GM23338 (cell line): ENCODE data around the gene GSTM5. TPM values are rescaled to one million over a fixed set of nuclear protein-coding genes. Genes with fewer than 3 reads are reported as not detected.

Experiments
- ATAC-seq: fragments of 200-7000 bp; cut with Tn5 transposase; 3 replicates; pipeline ENCODE4 v1.9.1; 2020
- DNase-seq: peaks from one replicate; pipeline ENCODE4 v3.0.0-alpha.2; 2015; ENCODE audit warnings: low spot score
- H2AFZ ChIP-seq: fragments of 200-600 bp; sonication (generic); 2 replicates; pipeline ENCODE4 v1.8.0; 2016; ENCODE audit warnings: antibody characterized with exemption, mild to moderate bottlenecking, moderate library complexity
- H3F3A ChIP-seq: fragments of 200-600 bp; sonication (generic); replicated peaks from 2 replicates; pipeline ENCODE4 v1.8.0; 2017; ENCODE audit warnings: antibody characterized with exemption, mixed run types, low read depth
- H3K27ac ChIP-seq: fragments of 200-600 bp; sonication (generic); 2 replicates; pipeline ENCODE4 v1.6.1; 2016; ENCODE audit warnings: low read depth
- H3K27me3 ChIP-seq: fragments of 200-600 bp; sonication (generic); 2 replicates; pipeline ENCODE4 v1.8.0; 2016; ENCODE audit warnings: mild to moderate bottlenecking, mixed run types, moderate library complexity; ENCODE audit not compliant: insufficient read depth
- H3K36me3 ChIP-seq: fragments of 200-600 bp; sonication (generic); 2 replicates; pipeline ENCODE4 v1.8.0; 2016; ENCODE audit warnings: mild to moderate bottlenecking; ENCODE audit not compliant: insufficient read depth
- H3K4me1 ChIP-seq: fragments of 200-600 bp; sonication (generic); 2 replicates; pipeline ENCODE4 v1.8.0; 2016; ENCODE audit warnings: mild to moderate bottlenecking, moderate library complexity; ENCODE audit not compliant: insufficient read depth
- H3K4me2 ChIP-seq: fragments of 200-600 bp; sonication (generic); 2 replicates; pipeline ENCODE4 v1.7.1; 2017; ENCODE audit warnings: mixed run types
- H3K4me3 ChIP-seq: fragments of 200-600 bp; sonication (generic); 2 replicates; pipeline ENCODE4 v1.6.1; 2016; ENCODE audit warnings: mixed run types
- H3K79me2 ChIP-seq: fragments of 200-600 bp; sonication (generic); replicated peaks from 2 replicates; pipeline ENCODE4 v1.8.0; 2017; ENCODE audit warnings: mild to moderate bottlenecking; ENCODE audit not compliant: insufficient read depth
- H3K9me2 ChIP-seq: fragments of 200-600 bp; sonication (generic); 2 replicates; pipeline ENCODE4 v1.8.0; 2017; ENCODE audit not compliant: insufficient read depth
- H4K20me1 ChIP-seq: fragments of 200-600 bp; sonication (generic); replicated peaks from 2 replicates; pipeline ENCODE4 v1.8.0; 2017; ENCODE audit warnings: mild to moderate bottlenecking; ENCODE audit not compliant: insufficient read depth
- H3K27ac Mint-ChIP-seq: 2 replicates; pipeline ENCODE4 v1.8.0; 2020; ENCODE audit warnings: inconsistent platforms, mild to moderate bottlenecking, moderate library complexity, mixed read lengths
- H3K27me3 Mint-ChIP-seq: 3 replicates; pipeline ENCODE4 v1.8.0; 2022; ENCODE audit warnings: low read depth, mild to moderate bottlenecking, moderate library complexity, mixed read lengths, inconsistent platforms; ENCODE audit not compliant: insufficient read depth, poor library complexity
- H3K36me3 Mint-ChIP-seq: 3 replicates; pipeline ENCODE4 v1.8.0; 2021; ENCODE audit warnings: low read depth, mild to moderate bottlenecking, inconsistent platforms, moderate library complexity, mixed read lengths
- H3K4me1 Mint-ChIP-seq: 3 replicates; pipeline ENCODE4 v1.8.0; 2020; ENCODE audit warnings: mild to moderate bottlenecking, inconsistent platforms, mixed read lengths
- H3K4me3 Mint-ChIP-seq: 3 replicates; pipeline ENCODE4 v1.8.0; 2021; ENCODE audit warnings: moderate library complexity, mild to moderate bottlenecking, inconsistent platforms, mixed read lengths
- H3K9me3 Mint-ChIP-seq: 3 replicates; pipeline ENCODE4 v1.8.0; 2020; ENCODE audit warnings: moderate library complexity, mild to moderate bottlenecking, inconsistent platforms, mixed read lengths
- CREB1 ChIP-seq: fragments of 250-450 bp; sonication (Bioruptor Pico); IDR thresholded peaks from 2 replicates; pipeline ENCODE4 v1.5.0; 2020; ENCODE audit warnings: low read depth, mild to moderate bottlenecking, moderate library complexity
- EZH2phosphoT487 ChIP-seq: fragments of 200-600 bp; sonication (generic); IDR thresholded peaks from one replicate; pipeline ENCODE4 v1.8.1; 2018; ENCODE audit warnings: antibody characterized with exemption; ENCODE audit not compliant: unreplicated experiment
- JUNB ChIP-seq: IDR thresholded peaks from one replicate; pipeline ENCODE4 v1.6.1; 2016; ENCODE audit warnings: antibody characterized with exemption; ENCODE audit not compliant: unreplicated experiment
- NANOG ChIP-seq: IDR thresholded peaks from 2 replicates; pipeline ENCODE4 v1.6.1; 2016; ENCODE audit warnings: antibody characterized with exemption, borderline replicate concordance
- ZNF331 ChIP-seq: fragments of 250-450 bp; sonication (Bioruptor Pico); IDR thresholded peaks from 2 replicates; pipeline ENCODE4 v1.5.0; 2020; ENCODE audit warnings: low read depth, mild to moderate bottlenecking, moderate library complexity
- polyA plus RNA-seq: library from polyadenylated mRNA; unstranded; fragments of >200 nt; fragmentation: Nextera tagmentation; extraction: Ambion mirVana; gene quantifications from 2 replicates; pipeline ENCODE4 v1.2.1, GENCODE V29; 2016
- total RNA-seq: library from RNA; depleted of rRNA; stranded (reverse); fragments of >200 nt; shearing (Covaris generic); gene quantifications from 2 replicates; pipeline ENCODE4 v1.2.3, GENCODE V29; 2014
- TF ChIP-seq, protein P1 (sequence below): IDR thresholded peaks from one replicate; pipeline ENCODE4 v1.6.1; 2018; ENCODE audit warnings: antibody characterized with exemption; ENCODE audit not compliant: unreplicated experiment

GSTM5 gene
- total and polyA plus RNA-seq, 2 experiments from 2014 or later, result 2.5 to 5.0 TPM

GRCh38 chr1:109762821-109763645, 51.0 kb downstream of the GSTM5 start:
- Histone ChIP-seq H3K4me3 (no peak overlapping the region), H2AFZ (no peak overlapping the region), H3K79me2 (no peaks in the 10 kb centered on the region), H3F3A (no peaks in the 10 kb centered on the region), H3K27me3 (no peaks in the 10 kb centered on the region), H3K4me1 (no peaks in the 10 kb centered on the region), H4K20me1 (no peaks in the 10 kb centered on the region), H3K27ac (no peak overlapping the region), H3K9me2 (no peaks in the 10 kb centered on the region), H3K4me2 (no peak overlapping the region), H3K36me3 (no peaks in the 10 kb centered on the region)
- ATAC-seq (no peak), DNase-seq (no peak)
- H3K4me3 Mint-ChIP-seq, result no peak overlapping the region
- TF ChIP-seq CREB1 (CRISPR knock-in tag) (no peak), JUNB (no peak), ZNF331 (CRISPR knock-in tag) (no peak), NANOG (no peak)
- TF ChIP-seq, protein P1, sequence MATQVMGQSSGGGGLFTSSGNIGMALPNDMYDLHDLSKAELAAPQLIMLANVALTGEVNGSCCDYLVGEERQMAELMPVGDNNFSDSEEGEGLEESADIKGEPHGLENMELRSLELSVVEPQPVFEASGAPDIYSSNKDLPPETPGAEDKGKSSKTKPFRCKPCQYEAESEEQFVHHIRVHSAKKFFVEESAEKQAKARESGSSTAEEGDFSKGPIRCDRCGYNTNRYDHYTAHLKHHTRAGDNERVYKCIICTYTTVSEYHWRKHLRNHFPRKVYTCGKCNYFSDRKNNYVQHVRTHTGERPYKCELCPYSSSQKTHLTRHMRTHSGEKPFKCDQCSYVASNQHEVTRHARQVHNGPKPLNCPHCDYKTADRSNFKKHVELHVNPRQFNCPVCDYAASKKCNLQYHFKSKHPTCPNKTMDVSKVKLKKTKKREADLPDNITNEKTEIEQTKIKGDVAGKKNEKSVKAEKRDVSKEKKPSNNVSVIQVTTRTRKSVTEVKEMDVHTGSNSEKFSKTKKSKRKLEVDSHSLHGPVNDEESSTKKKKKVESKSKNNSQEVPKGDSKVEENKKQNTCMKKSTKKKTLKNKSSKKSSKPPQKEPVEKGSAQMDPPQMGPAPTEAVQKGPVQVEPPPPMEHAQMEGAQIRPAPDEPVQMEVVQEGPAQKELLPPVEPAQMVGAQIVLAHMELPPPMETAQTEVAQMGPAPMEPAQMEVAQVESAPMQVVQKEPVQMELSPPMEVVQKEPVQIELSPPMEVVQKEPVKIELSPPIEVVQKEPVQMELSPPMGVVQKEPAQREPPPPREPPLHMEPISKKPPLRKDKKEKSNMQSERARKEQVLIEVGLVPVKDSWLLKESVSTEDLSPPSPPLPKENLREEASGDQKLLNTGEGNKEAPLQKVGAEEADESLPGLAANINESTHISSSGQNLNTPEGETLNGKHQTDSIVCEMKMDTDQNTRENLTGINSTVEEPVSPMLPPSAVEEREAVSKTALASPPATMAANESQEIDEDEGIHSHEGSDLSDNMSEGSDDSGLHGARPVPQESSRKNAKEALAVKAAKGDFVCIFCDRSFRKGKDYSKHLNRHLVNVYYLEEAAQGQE, result no peak
- peaks cover 5% of the 10 kb centered on the region for H3K4me1 Mint-ChIP-seq
- H3K36me3 Mint-ChIP-seq, result no peaks in the 10 kb centered on the region; the same call in 2 of the 3 replicates
- H3K27ac Mint-ChIP-seq, result no peak overlapping the region
- H3K27me3 Mint-ChIP-seq, result peaks cover 13% of the 10 kb centered on the region
- H3K9me3 Mint-ChIP-seq, result no peaks in the 10 kb centered on the region; the same call in 2 of the 3 replicates

GRCh38 chr1:109763646-109764415, 51.8 kb downstream of the GSTM5 start, which contains the start of gene EPS8L3:
Gene EPS8L3, minus strand, starts transcription at chr1:109763923. Its CDS starts 2,174 bp downstream, at chr1:109761749.
- Histone ChIP-seq H2AFZ (no peak within 1 kb of the TSS), H3F3A (no peaks in the 10 kb centered on the region), H3K4me1 (no peaks in the 10 kb centered on the region), H3K4me3 (no peak within 1 kb of the TSS), H3K27ac (no peak within 1 kb of the TSS), H3K36me3 (no peaks in the 10 kb centered on the region), H3K9me2 (no peaks in the 10 kb centered on the region), H3K79me2 (no peaks in the 10 kb centered on the region), H3K27me3 (no peaks in the 10 kb centered on the region), H3K4me2 (no peak within 1 kb of the TSS), H4K20me1 (no peaks in the 10 kb centered on the region)
- Mint-ChIP-seq H3K27ac (no peak within 1 kb of the TSS), H3K4me1 (peaks cover 5% of the 10 kb centered on the region), H3K27me3 (peaks cover 13% of the 10 kb centered on the region), H3K9me3 (no peaks in the 10 kb centered on the region; the same call in 2 of the 3 replicates), H3K4me3 (no peak within 1 kb of the TSS), H3K36me3 (no peaks in the 10 kb centered on the region; the same call in 2 of the 3 replicates)
- ATAC-seq (no peak), DNase-seq (no peak)
- TF ChIP-seq EZH2phosphoT487, result no peak
- TF ChIP-seq, protein P1, result no peak
- no peak for TF ChIP-seq ZNF331 (CRISPR knock-in tag)
